HG03457 (cell line): ENCODE results near the gene KANK2.

Source experiments
- ATAC-seq: cut with Tn5 transposase; IDR thresholded peaks from one replicate; pipeline ENCODE4 v1.9.1; 2021; ENCODE audit warnings: moderate number of reproducible peaks; ENCODE audit not compliant: unreplicated experiment

KANK2 gene

GRCh38 chr19:11197291-11198174, at the start of gene KANK2:
KANK2 (minus strand) TSS chr19:11197545; CDS start chr19:11194511, 3,034 bp downstream.
- ATAC-seq = peak; percentile 51

DNA sequence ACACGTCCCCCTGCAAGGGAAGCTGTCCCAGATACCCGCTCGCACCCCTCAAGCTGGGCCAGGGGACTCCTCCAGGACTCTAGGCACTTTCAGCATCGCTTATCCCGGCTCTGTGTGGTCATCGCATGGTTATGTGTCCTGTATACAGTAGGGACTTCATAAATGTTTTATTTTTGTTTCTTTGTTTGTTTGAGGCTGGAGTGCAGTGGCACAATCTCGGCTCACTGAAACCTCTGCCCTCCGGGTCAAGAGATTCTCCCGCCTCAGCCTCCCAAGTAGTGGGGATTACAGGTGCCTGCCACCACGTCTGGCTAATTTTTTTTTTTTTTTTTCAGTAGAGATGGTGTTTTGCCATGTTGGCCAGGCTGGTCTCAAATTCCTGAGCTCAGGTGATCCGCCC, 49.6 kb upstream of the KANK2 start:
- no peak for ATAC-seq

DNA sequence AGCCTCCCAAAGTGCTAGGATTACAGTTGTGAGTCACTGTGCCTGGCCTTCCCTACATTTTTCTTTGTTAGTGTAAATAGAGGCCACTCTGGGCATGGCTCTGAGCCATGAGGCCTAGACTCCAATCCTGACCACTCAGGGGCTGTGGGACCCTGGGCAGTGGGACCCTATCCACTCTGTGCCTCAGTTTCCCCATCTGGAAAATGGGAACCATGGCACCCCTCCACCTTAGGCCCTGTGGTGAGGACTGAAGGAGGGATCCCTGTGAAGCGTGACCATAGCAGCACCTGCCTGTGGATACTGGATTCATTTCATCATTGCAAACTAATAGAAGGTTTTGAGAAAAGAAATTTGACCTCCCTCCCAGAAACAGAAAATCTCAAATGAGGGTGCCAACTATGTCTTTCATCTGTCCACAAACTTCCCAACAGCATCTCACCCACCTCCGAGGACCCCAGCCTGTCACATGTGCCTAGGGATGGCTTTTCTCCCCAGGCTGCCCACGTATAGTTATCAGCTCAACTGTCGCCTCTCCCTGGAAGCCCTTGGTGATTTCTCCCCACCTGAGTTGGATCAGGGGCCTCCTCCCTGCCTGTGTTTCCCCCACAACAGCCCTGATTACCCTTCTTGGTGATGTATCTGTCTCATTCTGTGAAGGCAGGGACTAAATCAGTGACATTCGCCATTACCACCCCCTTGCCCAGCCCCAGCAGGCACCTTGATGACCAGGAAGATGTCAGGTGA, 47.7 kb upstream of the KANK2 start:
- no peak for ATAC-seq

DNA sequence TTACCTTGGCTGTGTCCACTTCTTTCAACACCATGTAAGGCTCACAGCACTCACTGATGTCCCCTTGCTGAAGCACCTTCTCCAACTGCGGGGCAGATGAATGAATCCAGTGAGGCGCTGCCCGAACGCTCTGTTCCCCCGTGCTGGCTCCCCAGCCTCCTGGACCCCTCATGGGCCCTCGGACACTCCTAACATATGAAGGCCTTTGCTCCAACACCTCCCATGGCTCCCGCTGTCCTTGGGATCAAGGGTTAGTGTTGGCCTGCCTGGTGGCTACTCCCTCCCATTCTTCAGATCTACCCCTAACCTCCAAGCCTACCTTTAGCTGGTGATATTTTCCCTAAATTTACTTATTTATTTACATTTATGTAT, 46.4 kb upstream of the KANK2 start:
- no peak for ATAC-seq

DNA sequence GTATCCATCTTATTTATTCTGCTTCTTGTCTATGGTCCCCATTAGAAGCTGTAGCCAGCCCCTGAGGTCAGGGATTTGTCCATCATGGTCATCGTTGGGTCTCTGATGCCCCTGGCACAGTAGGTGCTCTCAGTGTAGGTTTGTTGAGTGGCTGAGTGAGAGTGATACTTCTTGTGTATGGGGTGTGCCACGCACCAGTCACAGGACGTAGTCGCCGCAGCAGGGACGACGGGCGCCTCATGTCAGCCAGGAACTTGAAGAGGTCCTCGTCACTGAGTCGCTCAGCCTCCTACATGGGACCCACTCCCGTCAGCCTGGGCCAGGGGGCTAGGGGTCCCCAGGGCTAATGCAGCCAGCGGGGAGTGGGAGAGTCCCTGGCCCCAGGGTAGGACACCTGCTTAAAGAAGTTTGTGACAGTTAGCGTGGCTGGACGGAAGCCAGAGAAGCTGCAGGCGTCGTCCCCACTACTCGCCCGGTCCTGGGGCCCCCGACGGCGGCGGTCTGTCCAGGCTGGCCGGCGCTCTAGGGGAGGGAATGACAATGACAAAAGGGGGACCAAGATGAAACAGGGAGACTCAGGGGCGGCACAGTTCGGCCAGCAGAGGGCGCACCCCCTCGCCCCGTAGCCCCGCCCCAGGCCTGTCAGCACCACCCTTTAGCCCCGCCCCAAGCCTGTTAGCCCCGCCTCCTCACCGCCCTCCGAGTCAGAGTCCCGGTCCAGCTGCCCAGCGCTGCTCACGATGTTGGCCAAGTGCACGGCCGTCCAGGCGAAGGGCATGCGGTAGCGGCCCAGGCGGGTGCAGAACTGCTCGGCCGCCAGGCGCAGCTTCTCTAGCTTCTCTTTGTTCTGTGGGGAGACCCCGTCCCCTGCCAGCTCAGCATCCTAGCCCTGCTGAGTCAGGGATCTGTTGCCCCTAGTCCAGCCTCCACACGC, 45.8 kb upstream of the KANK2 start:
- ATAC-seq = no peak

- ATAC-seq = no peak
Measured at GRCh38 chr19:11242025-11242424, 44.7 kb upstream of the KANK2 start.

DNA sequence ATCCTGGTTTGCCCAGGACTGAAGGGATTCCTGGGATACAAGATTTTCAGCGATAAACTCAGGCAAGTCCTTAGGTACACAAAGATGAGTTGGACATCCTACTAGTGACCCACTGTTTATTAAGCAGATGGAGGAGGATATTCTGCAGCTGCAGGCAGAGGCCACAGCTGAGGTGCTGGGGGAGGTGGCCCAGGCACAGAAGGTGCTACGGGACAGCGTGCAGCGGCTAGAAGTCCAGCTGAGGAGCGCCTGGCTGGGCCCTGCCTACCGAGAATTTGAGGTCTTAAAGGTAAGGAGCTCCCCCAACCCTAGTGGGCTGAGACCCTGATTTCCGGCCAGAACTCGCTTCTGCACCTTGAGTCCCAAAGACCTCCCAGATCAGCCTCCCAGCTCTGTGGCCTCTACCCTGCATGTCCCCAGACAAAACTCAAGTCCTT, 42.7 kb upstream of the KANK2 start:
- ATAC-seq = no peak

- ATAC-seq = no peak
Measured at GRCh38 chr19:11239377-11240000, 42.1 kb upstream of the KANK2 start, which contains the start of gene ANGPTL8. ANGPTL8 (plus strand) TSS chr19:11239619; CDS start chr19:11239638, 19 bp downstream.

- no peak for ATAC-seq
Measured at GRCh38 chr19:11238781-11239376, 41.5 kb upstream of the KANK2 start.

DNA sequence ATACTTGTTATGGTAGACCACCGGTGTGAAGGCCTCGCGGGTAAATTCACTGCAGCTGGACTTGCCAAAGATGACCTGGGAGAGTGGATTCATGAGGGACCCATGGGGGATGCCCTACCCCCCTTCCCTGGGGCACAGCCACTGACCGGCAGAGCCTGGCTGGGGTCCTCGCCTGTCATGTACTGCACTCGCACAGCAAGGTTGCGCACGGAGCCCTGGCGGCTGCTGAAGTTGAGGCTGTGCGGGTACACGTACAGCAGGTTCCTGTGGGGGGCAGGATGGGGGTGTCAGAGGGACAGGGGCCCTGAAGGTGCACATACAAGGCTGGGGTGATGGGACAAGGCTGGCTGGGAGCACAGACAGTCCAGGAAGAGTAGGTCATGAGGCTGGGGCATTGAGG, 40.7 kb upstream of the KANK2 start:
- no peak for ATAC-seq

DNA sequence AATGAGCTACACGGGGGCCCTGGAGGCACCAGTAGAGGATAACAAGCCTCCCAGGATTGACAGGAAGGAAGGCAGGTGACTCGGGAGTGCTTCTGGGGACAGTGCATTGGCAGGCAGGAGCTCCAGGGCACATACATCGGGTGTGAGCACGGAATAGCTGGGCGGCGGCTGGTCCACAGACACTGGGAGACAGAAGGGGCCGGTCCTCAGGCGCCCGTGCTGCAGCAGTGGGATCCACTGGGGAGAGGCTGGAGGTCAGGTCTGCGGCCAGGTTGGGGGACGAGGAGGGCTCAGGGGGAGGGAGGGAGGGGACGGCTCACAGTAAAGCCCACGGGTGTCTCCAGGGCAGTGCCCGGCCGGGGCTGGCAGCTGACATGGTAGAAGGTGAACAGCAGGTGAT, 40.0 kb upstream of the KANK2 start:
- ATAC-seq = no peak

GRCh38 chr19:11236324-11237301, 39.3 kb upstream of the KANK2 start:
- no peak for ATAC-seq

GRCh38 chr19:11234486-11235075, 37.2 kb upstream of the KANK2 start:
- ATAC-seq = no peak

DNA sequence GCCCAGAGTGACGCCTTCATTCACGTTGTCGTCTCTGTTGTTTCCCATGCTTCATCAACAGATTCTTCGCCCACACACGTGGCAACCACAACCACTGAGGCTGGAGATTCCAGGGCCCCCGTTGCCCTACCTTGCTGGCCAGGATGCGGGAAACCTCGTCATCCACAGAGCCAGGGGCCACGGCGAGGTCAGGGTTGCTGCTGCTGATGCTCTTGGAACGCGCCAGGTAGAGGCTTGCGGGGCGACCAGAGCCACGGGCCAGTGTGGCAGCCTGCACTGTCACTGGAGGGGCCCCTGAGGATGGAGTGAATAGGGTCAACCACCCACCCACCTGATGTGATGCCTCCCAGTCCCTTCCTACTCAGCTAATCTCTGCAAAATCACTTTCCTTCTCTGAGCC, 35.7 kb upstream of the KANK2 start:
- ATAC-seq = no peak

DNA sequence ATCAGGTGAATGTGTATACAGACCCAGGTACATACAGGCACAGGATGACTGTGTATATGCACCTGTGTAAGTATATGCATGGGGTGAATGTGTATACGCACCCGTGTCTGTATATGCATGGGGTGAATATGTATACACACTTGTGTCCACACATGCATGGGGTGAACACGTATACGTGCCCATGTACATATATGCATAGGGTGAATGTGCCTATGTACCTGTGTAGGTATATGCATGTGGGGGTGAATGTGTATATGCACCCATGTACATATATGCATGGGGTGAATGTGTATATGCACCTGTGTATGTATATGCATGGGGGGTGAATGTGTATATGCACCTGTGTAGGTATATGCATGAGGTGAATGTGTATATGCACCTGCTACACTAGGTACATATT, 35.2 kb upstream of the KANK2 start:
- ATAC-seq = no peak

DNA sequence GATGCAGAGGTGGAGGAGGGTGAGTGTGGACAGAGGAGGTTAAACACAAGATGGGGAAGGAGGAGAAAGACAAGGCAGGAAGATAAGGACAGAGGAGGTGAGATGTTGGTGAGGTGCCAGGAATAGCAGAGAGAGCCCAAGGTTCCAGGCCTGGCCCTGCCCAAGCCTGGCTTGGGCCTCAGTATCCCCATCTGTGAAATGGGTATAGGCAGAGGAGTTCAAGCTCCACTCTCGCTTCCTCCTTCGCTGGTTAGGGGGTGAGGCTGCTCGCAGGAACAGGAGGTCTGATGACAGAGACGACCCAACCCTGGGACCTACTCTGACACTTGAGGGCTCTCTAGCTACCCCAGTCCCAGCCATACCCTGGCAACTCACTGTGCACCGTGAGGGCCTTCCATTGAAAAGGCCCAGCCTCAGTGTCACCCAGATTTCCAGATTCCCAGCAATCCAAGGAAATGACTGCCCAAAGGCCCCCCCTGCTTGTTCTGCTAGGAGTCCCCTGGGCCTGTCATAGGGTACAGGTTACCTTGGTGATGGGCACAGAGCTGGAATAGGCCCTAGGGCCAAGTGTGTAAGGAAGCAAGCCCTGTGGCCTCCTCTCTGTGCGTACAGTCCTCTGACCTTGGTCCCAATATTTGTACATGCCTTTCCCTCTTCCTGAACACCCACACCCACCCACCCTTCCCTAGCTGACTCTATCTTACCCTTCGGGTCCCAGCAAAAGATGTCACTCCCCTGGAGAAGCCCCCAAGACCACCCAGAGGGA, 33.5 kb upstream of the KANK2 start:
- ATAC-seq = no peak

GRCh38 chr19:11227195-11227886, 30.0 kb upstream of the KANK2 start:
- ATAC-seq = no peak
